Karpas-422 (cell line): ENCODE data around the gene COLEC12. TPM values are rescaled to one million over a fixed set of nuclear protein-coding genes. Genes with fewer than 3 reads are reported as not detected.
"Not testable (repeated sequence)": the region's sequence is repeated elsewhere in the genome, so short reads cannot be mapped to it uniquely, and the experiment has no call there.

ENCODE experiments used
- DNase-seq: peaks from one replicate; pipeline ENCODE4 v3.0.0-alpha.2; 2015
- H2AFZ ChIP-seq: fragments of 200-600 bp; sonication (generic); 2 replicates; pipeline ENCODE4 v1.6.1; 2014; ENCODE audit warnings: antibody characterized with exemption, low read length, mixed read lengths
- H3K27ac ChIP-seq: fragments of 200-600 bp; sonication (generic); 2 replicates; pipeline ENCODE4 v1.5.1; 2014; ENCODE audit warnings: mild to moderate bottlenecking, low read length, moderate library complexity
- H3K27me3 ChIP-seq: fragments of 200-600 bp; sonication (generic); 2 replicates; pipeline ENCODE4 v1.6.1; 2014; ENCODE audit warnings: low read length, mixed read lengths
- H3K36me3 ChIP-seq: fragments of 200-600 bp; sonication (generic); 2 replicates; pipeline ENCODE4 v1.6.1; 2014; ENCODE audit warnings: low read length, mixed read lengths; ENCODE audit not compliant: insufficient read depth
- H3K4me1 ChIP-seq: fragments of 200-600 bp; sonication (generic); 2 replicates; pipeline ENCODE4 v1.6.1; 2014; ENCODE audit warnings: mild to moderate bottlenecking, low read length, mixed read lengths
- H3K4me2 ChIP-seq: fragments of 200-600 bp; sonication (generic); 2 replicates; pipeline ENCODE4 v1.6.1; 2014; ENCODE audit warnings: low read length, low read depth, mild to moderate bottlenecking; ENCODE audit not compliant: poor library complexity, severe bottlenecking
- H3K4me3 ChIP-seq: fragments of 200-600 bp; sonication (generic); 2 replicates; pipeline ENCODE4 v1.5.1; 2014; ENCODE audit warnings: mild to moderate bottlenecking, antibody characterized with exemption, low read length, mixed read lengths
- H3K79me2 ChIP-seq: fragments of 200-600 bp; sonication (generic); 2 replicates; pipeline ENCODE4 v1.6.1; 2014; ENCODE audit warnings: mild to moderate bottlenecking, low read length, mixed read lengths
- H3K9ac ChIP-seq: fragments of 200-600 bp; sonication (generic); 2 replicates; pipeline ENCODE4 v1.6.0; 2014; ENCODE audit warnings: low read length
- H3K9me2 ChIP-seq: fragments of 200-600 bp; sonication (generic), shearing (Covaris generic); replicated peaks from 2 replicates; pipeline ENCODE4 v1.6.0; 2014; ENCODE audit warnings: mild to moderate bottlenecking, low read length, moderate library complexity; ENCODE audit not compliant: insufficient read depth
- H3K9me3 ChIP-seq: fragments of 300-700, 200-600 bp; sonication (generic); 2 replicates; pipeline ENCODE4 v1.6.1; 2014; ENCODE audit warnings: low read length, mixed read lengths
- H4K20me1 ChIP-seq: fragments of 200-600 bp; sonication (generic); 2 replicates; pipeline ENCODE4 v1.6.1; 2014; ENCODE audit warnings: mild to moderate bottlenecking, antibody characterized with exemption, low read length, low read depth; ENCODE audit not compliant: insufficient read depth
- total RNA-seq: library from RNA; depleted of rRNA; stranded (reverse); fragments of >200 nt; shearing (Covaris generic); gene quantifications from 2 replicates; pipeline ENCODE4 v1.2.3, GENCODE V29; 2014; ENCODE audit warnings: low replicate concordance

Gene COLEC12
- total RNA-seq, 1 experiment from 2014 or later, result not detected

GRCh38 chr18:318791-319291 is 181.7 kb downstream of the COLEC12 start:
- Histone ChIP-seq H3K9me2 (no peaks in the 10 kb centered on the region), H2AFZ (no peak overlapping the region), H3K79me2 (no peaks in the 10 kb centered on the region), H3K9ac (no peak overlapping the region), H3K4me1 (no peaks in the 10 kb centered on the region), H3K4me3 (no peak overlapping the region), H3K36me3 (no peaks in the 10 kb centered on the region), H3K4me2 (no peak overlapping the region), H3K27me3 (no peaks in the 10 kb centered on the region), H3K27ac (no peak overlapping the region), H4K20me1 (no peaks in the 10 kb centered on the region), H3K9me3 (no peaks in the 10 kb centered on the region)
- DNase-seq, result no peak

GRCh38 chr18:317618-318017 is 182.9 kb downstream of the COLEC12 start:
- Histone ChIP-seq H3K27ac (no peak overlapping the region), H3K4me2 (no peak overlapping the region), H4K20me1 (no peaks in the 10 kb centered on the region), H3K79me2 (no peaks in the 10 kb centered on the region), H3K4me1 (no peaks in the 10 kb centered on the region), H2AFZ (no peak overlapping the region), H3K36me3 (no peaks in the 10 kb centered on the region), H3K9ac (no peak overlapping the region), H3K9me2 (no peaks in the 10 kb centered on the region), H3K27me3 (no peaks in the 10 kb centered on the region), H3K4me3 (no peak overlapping the region), H3K9me3 (no peaks in the 10 kb centered on the region)
- DNase-seq, result no peak

GRCh38 chr18:316393-316792 is 184.1 kb downstream of the COLEC12 start:
- no peak overlapping the region for H3K27ac ChIP-seq
- no peaks in the 10 kb centered on the region for H3K27me3 ChIP-seq
- no peaks in the 10 kb centered on the region for H3K9me3 ChIP-seq
- H3K79me2 ChIP-seq, result no peaks in the 10 kb centered on the region
- no peaks in the 10 kb centered on the region for H3K36me3 ChIP-seq
- H3K9ac ChIP-seq, result no peak overlapping the region
- H3K9me2 ChIP-seq, result no peaks in the 10 kb centered on the region
- no peak overlapping the region for H3K4me2 ChIP-seq
- no peaks in the 10 kb centered on the region for H4K20me1 ChIP-seq
- no peak overlapping the region for H3K4me3 ChIP-seq
- no peak overlapping the region for H2AFZ ChIP-seq
- no peak for DNase-seq
- H3K4me1 ChIP-seq, result no peaks in the 10 kb centered on the region

GRCh38 chr18:313931-314330 is 186.6 kb downstream of the COLEC12 start:
- no peak overlapping the region for H3K4me2 ChIP-seq
- H4K20me1 ChIP-seq, result no peaks in the 10 kb centered on the region
- H2AFZ ChIP-seq, result no peak overlapping the region
- H3K27me3 ChIP-seq, result no peaks in the 10 kb centered on the region
- DNase-seq, result no peak
- no peaks in the 10 kb centered on the region for H3K4me1 ChIP-seq
- no peaks in the 10 kb centered on the region for H3K36me3 ChIP-seq
- no peaks in the 10 kb centered on the region for H3K9me2 ChIP-seq
- H3K79me2 ChIP-seq, result no peaks in the 10 kb centered on the region
- H3K9me3 ChIP-seq, result no peaks in the 10 kb centered on the region
- no peak overlapping the region for H3K4me3 ChIP-seq
- H3K27ac ChIP-seq, result no peak overlapping the region
- H3K9ac ChIP-seq, result no peak overlapping the region

GRCh38 chr18:312415-312814 is 188.1 kb downstream of the COLEC12 start:
- no peaks in the 10 kb centered on the region for H4K20me1 ChIP-seq
- H3K9me2 ChIP-seq, result no peaks in the 10 kb centered on the region
- H3K9me3 ChIP-seq, result no peaks in the 10 kb centered on the region
- H3K4me2 ChIP-seq, result no peak overlapping the region
- no peaks in the 10 kb centered on the region for H3K79me2 ChIP-seq
- DNase-seq, result no peak
- no peak overlapping the region for H3K9ac ChIP-seq
- H3K4me1 ChIP-seq, result no peaks in the 10 kb centered on the region
- no peak overlapping the region for H2AFZ ChIP-seq
- no peaks in the 10 kb centered on the region for H3K36me3 ChIP-seq
- H3K4me3 ChIP-seq, result no peak overlapping the region
- H3K27me3 ChIP-seq, result no peaks in the 10 kb centered on the region
- H3K27ac ChIP-seq, result no peak overlapping the region

GRCh38 chr18:310042-310441 is 190.5 kb downstream of the COLEC12 start:
- H3K9me3 ChIP-seq, result no peaks in the 10 kb centered on the region
- H4K20me1 ChIP-seq, result no peaks in the 10 kb centered on the region
- H3K27ac ChIP-seq, result no peak overlapping the region
- no peak overlapping the region for H3K4me3 ChIP-seq
- no peaks in the 10 kb centered on the region for H3K36me3 ChIP-seq
- no peak overlapping the region for H2AFZ ChIP-seq
- H3K9me2 ChIP-seq, result no peaks in the 10 kb centered on the region
- H3K9ac ChIP-seq, result no peak overlapping the region
- H3K79me2 ChIP-seq, result no peaks in the 10 kb centered on the region
- no peaks in the 10 kb centered on the region for H3K27me3 ChIP-seq
- H3K4me1 ChIP-seq, result no peaks in the 10 kb centered on the region
- no peak overlapping the region for H3K4me2 ChIP-seq
- DNase-seq, result no peak

- H3K4me2 ChIP-seq, H3K27ac ChIP-seq, H3K79me2 ChIP-seq, H3K9me3 ChIP-seq, H3K9me2 ChIP-seq, H3K36me3 ChIP-seq, H2AFZ ChIP-seq, DNase-seq, H3K27me3 ChIP-seq, H4K20me1 ChIP-seq, H3K4me1 ChIP-seq, H3K9ac ChIP-seq, H3K4me3 ChIP-seq: not testable (repeated sequence)
These were observed 192.4 kb downstream of the COLEC12 start for GRCh38 chr18:308086-308485.

- Histone ChIP-seq H3K4me1 (no peaks in the 10 kb centered on the region), H2AFZ (no peak overlapping the region), H3K4me2 (no peak overlapping the region), H3K79me2 (no peaks in the 10 kb centered on the region), H3K9me2 (no peaks in the 10 kb centered on the region), H3K9ac (no peak overlapping the region), H3K27me3 (no peaks in the 10 kb centered on the region), H3K4me3 (no peak overlapping the region), H4K20me1 (no peaks in the 10 kb centered on the region), H3K36me3 (no peaks in the 10 kb centered on the region), H3K27ac (no peak overlapping the region), H3K9me3 (no peaks in the 10 kb centered on the region)
- DNase-seq, result no peak
These were observed 193.8 kb downstream of the COLEC12 start for GRCh38 chr18:306608-307255.
